ENCODE measurements around the gene MPRIP. TPM values are rescaled to one million over a fixed set of nuclear protein-coding genes. Genes with fewer than 3 reads are reported as not detected.

Gene MPRIP
- total and polyA plus RNA-seq, 5 experiments from 2014 or later = 16.9 to 234 (median 28.3) TPM

DNA sequence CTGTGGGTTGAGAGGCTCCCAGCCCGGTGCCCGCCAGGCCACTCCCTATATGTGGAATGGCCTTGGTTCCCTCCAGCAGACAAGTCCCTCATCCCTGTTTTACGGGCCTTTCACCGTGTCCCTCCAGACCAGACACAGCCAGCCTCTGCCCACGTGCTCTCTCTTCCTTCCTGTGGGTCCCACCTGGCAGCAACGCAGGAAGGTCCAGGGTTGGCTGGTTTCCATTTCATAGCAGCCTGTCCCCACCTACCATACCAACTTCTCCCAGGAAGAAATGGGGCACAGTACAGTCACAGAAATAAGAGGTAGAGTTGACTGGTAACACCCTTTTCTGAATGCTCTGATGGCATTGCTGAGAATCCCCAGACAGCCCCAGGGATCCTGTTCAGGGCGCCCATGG, 128.9 kb downstream of the MPRIP start:
- no peak for ATAC-seq
- Mint-ChIP-seq H3K27me3 (no peaks in the 10 kb centered on the region), H3K27ac (peak overlapping the region in 8 of 10 donors; percentile 65 to 90 (median 80)), H3K4me1 (peaks cover 21 to 65% (median 47%) of the 10 kb centered on the region in 4 donors), H3K36me3 (peaks cover 0 to 65% (median 15%) of the 10 kb centered on the region in 3 donors), H3K4me3 (peak overlapping the region in 2 of 10 donors; percentile 13 to 62), H3K9me3 (no peaks in the 10 kb centered on the region)
- POLR2A ChIA-PET = interaction anchor here (1.6 to 2.5 kb wide), 3 partner anchors 10 to 66 kb away, joined by 3 to 18 read pairs (median 4); partner anchors contain the start of gene FLCN
- DNase-seq = no peak

GRCh38 chr17:17172001-17172939, 130.0 kb downstream of the MPRIP start:
- Mint-ChIP-seq H3K4me1 (peaks cover 21 to 72% (median 55%) of the 10 kb centered on the region in 4 donors), H3K36me3 (peaks cover 0 to 68% (median 15%) of the 10 kb centered on the region in 3 donors), H3K9me3 (no peaks in the 10 kb centered on the region), H3K27ac (peak overlapping the region in 8 of 10 donors; percentile 39 to 97 (median 84)), H3K27me3 (no peaks in the 10 kb centered on the region), H3K4me3 (peak overlapping the region in 3 of 10 donors; percentile 23 to 48 (median 44))
- DNase-seq = peak in 1 of 10 donors; percentile 53
- no peak for ATAC-seq
- POLR2A ChIA-PET = interaction anchor here (1.0 to 2.5 kb wide), 4 partner anchors 9 to 65 kb away, joined by 3 to 18 read pairs (median 4); partner anchors contain the start of gene FLCN

GRCh38 chr17:17172990-17173389, 130.7 kb downstream of the MPRIP start:
- peak overlapping the region in 9 of 10 donors; percentile 24 to 97 (median 68) for H3K27ac Mint-ChIP-seq
- no peak for ATAC-seq
- POLR2A ChIA-PET = interaction anchor here (1.0 to 2.5 kb wide), 2 partner anchors 9 to 28 kb away, joined by 3 to 18 read pairs; no protein-coding TSS in a partner anchor
- peaks cover 21 to 78% (median 60%) of the 10 kb centered on the region in 4 donors for H3K4me1 Mint-ChIP-seq
- no peak for DNase-seq
- H3K9me3 Mint-ChIP-seq = no peaks in the 10 kb centered on the region
- peak overlapping the region in 4 of 10 donors; percentile 26 to 45 (median 34) for H3K4me3 Mint-ChIP-seq
- peaks cover 0 to 70% (median 18%) of the 10 kb centered on the region in 3 donors for H3K36me3 Mint-ChIP-seq
- H3K27me3 Mint-ChIP-seq = no peaks in the 10 kb centered on the region

- DNase-seq (no peak), ATAC-seq (no peak)
- Mint-ChIP-seq H3K36me3 (peaks cover 0 to 65% (median 21%) of the 10 kb centered on the region in 3 donors), H3K4me1 (peaks cover 20 to 81% (median 62%) of the 10 kb centered on the region in 4 donors), H3K9me3 (no peaks in the 10 kb centered on the region), H3K4me3 (no peak overlapping the region), H3K27ac (peak overlapping the region in 8 of 10 donors; percentile 37 to 97 (median 70)), H3K27me3 (no peaks in the 10 kb centered on the region)
- POLR2A ChIA-PET = interaction anchor here (2.5 kb wide), 1 partner anchor 8 kb away, joined by 18 read pairs; no protein-coding TSS in a partner anchor
These were observed 131.7 kb downstream of the MPRIP start for GRCh38 chr17:17173921-17174320.

DNA sequence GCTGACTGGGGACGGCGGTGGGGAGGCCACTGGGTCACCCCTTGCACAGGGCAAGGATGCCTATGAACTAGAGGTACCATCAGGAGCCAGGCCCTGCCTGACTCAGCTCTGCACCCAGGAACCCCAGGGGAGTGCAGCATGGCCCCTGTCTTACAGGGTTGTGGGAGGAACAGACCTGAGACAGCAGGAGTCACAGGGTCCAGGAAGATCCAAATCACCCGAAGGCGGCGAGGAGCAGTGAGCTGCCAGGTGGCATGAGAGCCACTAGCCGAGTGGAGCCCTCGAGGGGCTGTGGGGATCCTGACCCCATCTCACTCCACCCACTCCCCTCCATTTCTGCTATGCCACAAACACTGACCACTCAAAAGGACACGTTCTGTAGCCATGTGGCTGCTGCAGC, 133.1 kb downstream of the MPRIP start:
- POLR2A ChIA-PET = interaction anchor here (0.5 to 1.8 kb wide), 6 partner anchors 30 to 151 kb away, joined by 3 to 8 read pairs (median 3); partner anchors contain the start of genes COPS3, FLCN and PLD6
- peak overlapping the region in 9 of 10 donors; percentile 38 to 100 (median 97) for H3K27ac Mint-ChIP-seq
- H3K4me1 Mint-ChIP-seq = peaks cover 25 to 89% (median 70%) of the 10 kb centered on the region in 4 donors
- peak overlapping the region in 2 of 10 donors; percentile 76 to 83 for H3K4me3 Mint-ChIP-seq
- peak in 1 of 10 donors; percentile 45 for DNase-seq
- no peaks in the 10 kb centered on the region for H3K9me3 Mint-ChIP-seq
- peaks cover 0 to 59% (median 20%) of the 10 kb centered on the region in 3 donors for H3K36me3 Mint-ChIP-seq
- no peak for ATAC-seq
- H3K27me3 Mint-ChIP-seq = no peaks in the 10 kb centered on the region

DNA sequence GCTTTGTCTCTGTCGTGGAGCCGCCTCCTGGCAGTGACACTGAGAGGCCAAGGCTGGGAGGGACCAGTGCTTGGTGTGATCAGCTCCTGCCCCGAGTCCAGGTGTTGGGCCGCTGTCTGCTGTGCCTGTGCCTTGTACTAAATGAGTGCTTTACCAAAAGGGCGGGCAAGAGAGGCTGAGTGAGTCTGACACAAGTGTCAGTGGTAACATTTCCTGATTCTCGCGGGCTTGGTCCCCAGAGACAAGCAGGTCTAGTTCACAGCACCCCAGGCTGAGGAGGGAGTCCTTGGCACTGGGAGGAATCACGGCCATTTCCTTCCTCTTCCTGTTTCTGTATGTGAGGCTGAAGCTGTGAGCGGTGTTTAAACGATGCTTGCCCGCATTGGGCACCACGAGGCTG, 133.7 kb downstream of the MPRIP start:
- Mint-ChIP-seq H3K9me3 (no peaks in the 10 kb centered on the region), H3K27me3 (no peaks in the 10 kb centered on the region), H3K4me1 (peaks cover 31 to 89% (median 74%) of the 10 kb centered on the region in 4 donors), H3K36me3 (peaks cover 0 to 64% (median 24%) of the 10 kb centered on the region in 3 donors), H3K27ac (peak overlapping the region; percentile 91 to 100 (median 97)), H3K4me3 (peak overlapping the region in 9 of 10 donors; percentile 4 to 83 (median 72))
- peak in 3 of 10 donors; percentile 16 to 27 (median 24) for DNase-seq
- ATAC-seq = peak in 1 of 2 donors; percentile 15
- POLR2A ChIA-PET = interaction anchor here (0.5 to 1.8 kb wide), 8 partner anchors 22 to 152 kb away, joined by 3 to 8 read pairs (median 3); partner anchors contain the start of genes COPS3, FLCN and PLD6

- DNase-seq = peak in 1 of 10 donors; percentile 9
- Mint-ChIP-seq H3K9me3 (no peaks in the 10 kb centered on the region), H3K4me3 (peak overlapping the region; percentile 28 to 83 (median 72)), H3K27me3 (no peaks in the 10 kb centered on the region), H3K36me3 (peaks cover 0 to 60% (median 25%) of the 10 kb centered on the region in 3 donors), H3K27ac (peak overlapping the region; percentile 91 to 100 (median 97)), H3K4me1 (peaks cover 28 to 88% (median 74%) of the 10 kb centered on the region in 4 donors)
- POLR2A ChIA-PET = interaction anchor here (0.7 to 1.8 kb wide), 7 partner anchors 23 to 129 kb away, joined by 3 to 8 read pairs (median 3); partner anchors contain the start of genes COPS3 and PLD6
- peak in 1 of 2 donors; percentile 14 for ATAC-seq
These were observed 134.1 kb downstream of the MPRIP start for GRCh38 chr17:17176341-17176740.

DNA sequence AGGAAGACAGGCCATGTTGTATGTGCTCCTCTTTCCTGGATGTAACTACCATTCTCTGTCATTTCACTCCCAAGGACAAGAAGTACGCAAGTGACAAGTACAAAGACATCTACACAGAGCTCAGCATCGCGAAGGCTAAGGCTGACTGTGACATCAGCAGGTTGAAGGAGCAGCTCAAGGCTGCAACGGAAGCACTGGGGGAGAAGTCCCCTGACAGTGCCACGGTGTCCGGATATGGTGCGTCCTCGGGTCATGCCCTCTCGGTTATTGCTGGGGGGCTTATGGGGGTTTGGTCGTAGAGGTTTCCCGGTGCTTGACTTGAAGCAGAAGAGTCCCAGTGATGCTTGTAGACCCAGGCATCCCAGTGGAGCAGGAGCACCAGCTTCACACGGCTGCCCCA, 134.9 kb downstream of the MPRIP start:
- ATAC-seq (no peak), DNase-seq (peak in 2 of 10 donors; percentile 20 to 66)
- peaks cover 34 to 90% (median 76%) of the 10 kb centered on the region in 4 donors for H3K4me1 Mint-ChIP-seq
- POLR2A ChIA-PET = interaction anchor here (0.7 to 7.2 kb wide), 8 partner anchors 12 to 1082 kb away, joined by 3 to 79 read pairs (median 6); partner anchors contain the start of gene PLD6
- peak overlapping the region; percentile 91 to 100 (median 97) for H3K27ac Mint-ChIP-seq
- H3K4me3 Mint-ChIP-seq = peak overlapping the region in 9 of 10 donors; percentile 22 to 83 (median 54)
- H3K9me3 Mint-ChIP-seq = no peaks in the 10 kb centered on the region
- no peaks in the 10 kb centered on the region for H3K27me3 Mint-ChIP-seq
- H3K36me3 Mint-ChIP-seq = peaks cover 0 to 52% (median 25%) of the 10 kb centered on the region in 3 donors

DNA sequence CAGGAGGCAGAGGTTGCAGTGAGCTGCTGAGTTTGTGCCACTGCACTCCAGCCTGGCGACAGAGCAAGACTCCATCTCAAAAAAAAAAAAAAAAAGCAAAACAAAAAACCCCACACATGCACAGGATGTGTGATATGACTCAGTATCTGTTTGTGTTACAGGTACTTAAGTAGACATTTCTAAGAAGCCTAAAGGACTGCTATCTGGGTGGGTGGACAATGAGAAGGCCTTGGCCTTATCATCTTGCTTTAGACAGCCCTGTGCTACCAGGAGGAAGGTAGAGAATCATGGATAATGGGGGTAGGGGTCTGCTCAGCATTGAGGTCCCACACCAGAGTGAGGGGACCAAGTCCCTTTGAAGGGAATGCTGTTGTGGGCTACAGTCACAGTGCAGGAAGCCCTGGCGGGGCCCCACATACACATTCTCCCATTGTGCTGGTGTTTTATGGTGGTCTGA, 137.1 kb downstream of the MPRIP start:
- Mint-ChIP-seq H3K27ac (peak overlapping the region; percentile 73 to 100 (median 97)), H3K27me3 (no peaks in the 10 kb centered on the region), H3K36me3 (peaks cover 0 to 38% (median 20%) of the 10 kb centered on the region in 3 donors), H3K4me1 (peaks cover 37 to 94% (median 79%) of the 10 kb centered on the region in 4 donors), H3K4me3 (peak overlapping the region; percentile 68 to 95 (median 83)), H3K9me3 (no peaks in the 10 kb centered on the region)
- ATAC-seq = peak; percentile 48 to 54
- POLR2A ChIA-PET = interaction anchor here (0.6 to 7.2 kb wide), 12 partner anchors 10 to 135 kb away, joined by 3 to 79 read pairs (median 4); partner anchors contain the start of genes FLCN and PLD6
- peak in 4 of 10 donors; percentile 26 to 57 (median 48) for DNase-seq

- DNase-seq (peak in 1 of 10 donors; percentile 26), ATAC-seq (peak in 1 of 2 donors; percentile 12)
- POLR2A ChIA-PET = interaction anchor here (0.7 to 7.2 kb wide), 7 partner anchors 9 to 136 kb away, joined by 3 to 79 read pairs (median 5); partner anchors contain the start of genes FLCN and PLD6
- H3K4me3 Mint-ChIP-seq = peak overlapping the region; percentile 68 to 95 (median 83)
- H3K27me3 Mint-ChIP-seq = no peaks in the 10 kb centered on the region
- peak overlapping the region; percentile 94 to 100 (median 97) for H3K27ac Mint-ChIP-seq
- no peaks in the 10 kb centered on the region for H3K9me3 Mint-ChIP-seq
- H3K36me3 Mint-ChIP-seq = peaks cover 0 to 36% (median 20%) of the 10 kb centered on the region in 3 donors
- H3K4me1 Mint-ChIP-seq = peaks cover 42 to 97% (median 85%) of the 10 kb centered on the region in 4 donors
These were observed 137.9 kb downstream of the MPRIP start for GRCh38 chr17:17180141-17180603.

- Mint-ChIP-seq H3K27ac (peak overlapping the region; percentile 96 to 100 (median 98)), H3K36me3 (peaks cover 0 to 33% (median 20%) of the 10 kb centered on the region in 3 donors), H3K9me3 (no peaks in the 10 kb centered on the region), H3K27me3 (no peaks in the 10 kb centered on the region), H3K4me3 (peak overlapping the region; percentile 68 to 97 (median 88)), H3K4me1 (peaks cover 45 to 97% (median 86%) of the 10 kb centered on the region in 4 donors)
- no peak for DNase-seq
- no peak for ATAC-seq
- POLR2A ChIA-PET = interaction anchor here (1.6 to 7.2 kb wide), 7 partner anchors 8 to 100 kb away, joined by 5 to 79 read pairs (median 11); partner anchors contain the start of genes COPS3, FLCN and PLD6
These were observed 138.7 kb downstream of the MPRIP start for GRCh38 chr17:17180741-17181525.

Measured in naive thymus-derived CD8-positive, alpha-beta T cell (primary cell).